ENCODE data around the gene KL.

Gene KL

DNA sequence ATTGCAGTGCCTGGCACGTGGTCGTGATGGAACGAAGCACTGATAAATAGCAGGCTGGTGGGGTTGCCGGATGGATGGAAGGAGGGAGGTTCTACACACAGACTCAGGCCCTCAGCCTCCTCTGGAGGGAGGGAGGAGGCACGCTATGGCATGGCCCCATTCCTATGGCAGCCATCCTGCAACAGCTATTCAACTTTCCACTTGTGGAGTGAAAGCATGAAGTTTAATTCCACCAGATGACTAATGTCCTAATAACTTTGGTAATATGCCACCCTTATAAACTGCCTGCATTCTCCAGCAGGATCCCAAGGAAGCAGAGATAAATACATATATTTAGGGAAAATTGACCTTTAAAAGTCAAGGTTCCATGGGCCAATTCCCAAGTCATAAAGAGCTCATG is 92.4 kb downstream of the KL start:
- ChIA-PET CTCF (interaction anchor here (0.7 to 2.9 kb wide), 5 partner anchors 9 to 34 kb away, joined by 3 to 10 read pairs (median 6); no protein-coding TSS in a partner anchor), POLR2A (no interaction called here)
- DNase-seq (ENCODE audit: extremely low spot score): no peak
- TF ChIP-seq, protein P1, sequence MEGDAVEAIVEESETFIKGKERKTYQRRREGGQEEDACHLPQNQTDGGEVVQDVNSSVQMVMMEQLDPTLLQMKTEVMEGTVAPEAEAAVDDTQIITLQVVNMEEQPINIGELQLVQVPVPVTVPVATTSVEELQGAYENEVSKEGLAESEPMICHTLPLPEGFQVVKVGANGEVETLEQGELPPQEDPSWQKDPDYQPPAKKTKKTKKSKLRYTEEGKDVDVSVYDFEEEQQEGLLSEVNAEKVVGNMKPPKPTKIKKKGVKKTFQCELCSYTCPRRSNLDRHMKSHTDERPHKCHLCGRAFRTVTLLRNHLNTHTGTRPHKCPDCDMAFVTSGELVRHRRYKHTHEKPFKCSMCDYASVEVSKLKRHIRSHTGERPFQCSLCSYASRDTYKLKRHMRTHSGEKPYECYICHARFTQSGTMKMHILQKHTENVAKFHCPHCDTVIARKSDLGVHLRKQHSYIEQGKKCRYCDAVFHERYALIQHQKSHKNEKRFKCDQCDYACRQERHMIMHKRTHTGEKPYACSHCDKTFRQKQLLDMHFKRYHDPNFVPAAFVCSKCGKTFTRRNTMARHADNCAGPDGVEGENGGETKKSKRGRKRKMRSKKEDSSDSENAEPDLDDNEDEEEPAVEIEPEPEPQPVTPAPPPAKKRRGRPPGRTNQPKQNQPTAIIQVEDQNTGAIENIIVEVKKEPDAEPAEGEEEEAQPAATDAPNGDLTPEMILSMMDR (IDR thresholded peaks at IDR 0.05; ENCODE audit: control extremely low read depth, extremely low read depth, low read depth, missing control alignments): no peak

DNA sequence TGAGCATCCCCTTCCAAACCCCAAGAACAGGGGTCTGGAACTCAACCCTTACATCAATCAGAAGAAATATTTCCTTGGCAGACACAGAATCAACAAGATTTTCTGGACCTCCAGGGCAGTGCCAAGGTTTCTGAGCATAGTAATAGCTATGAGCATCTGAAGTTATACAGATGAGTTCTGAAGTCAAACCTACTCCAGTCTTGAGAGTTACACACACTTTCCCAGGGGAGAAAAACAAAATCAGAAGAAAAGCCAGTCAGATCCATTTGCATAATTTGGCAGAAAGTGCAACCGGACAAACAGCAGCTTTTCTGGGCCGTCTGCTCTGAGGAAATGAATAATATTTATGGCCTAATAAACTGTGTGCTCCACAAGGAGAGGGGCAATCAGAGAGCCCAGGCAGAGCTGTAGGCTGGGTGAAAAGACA is 93.1 kb downstream of the KL start:
- POLR2A ChIA-PET: no interaction called here
- CTCF ChIA-PET: interaction anchor here (0.7 to 2.9 kb wide), 12 partner anchors 10 to 87 kb away, joined by 3 to 10 read pairs (median 4); no protein-coding TSS in a partner anchor
- DNase-seq (ENCODE audit: extremely low spot score): no peak
- TF ChIP-seq, protein P1 (IDR thresholded peaks at IDR 0.05; ENCODE audit: control extremely low read depth, extremely low read depth, low read depth, missing control alignments): no peak

DNA sequence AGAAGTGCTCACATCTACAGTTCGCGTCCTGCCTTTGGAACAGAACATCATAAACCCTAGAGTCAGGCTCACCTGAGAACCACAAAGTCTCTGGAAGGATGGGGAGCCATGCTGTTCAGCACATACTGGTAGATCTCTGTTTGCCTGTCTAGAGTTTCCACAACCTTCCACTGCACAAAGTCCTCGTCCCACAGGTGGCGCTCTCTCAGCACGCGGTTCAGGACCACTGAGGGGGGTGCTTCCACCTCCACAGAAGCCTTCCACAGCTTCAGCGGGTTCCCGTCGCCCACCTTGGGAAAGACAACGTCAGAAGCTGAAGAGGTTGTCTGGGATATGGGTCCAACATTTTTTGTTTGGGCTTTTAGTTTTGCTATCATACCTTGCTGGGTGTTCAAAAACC is 93.6 kb downstream of the KL start:
- TF ChIP-seq, protein P1 (IDR thresholded peaks at IDR 0.05; ENCODE audit: control extremely low read depth, extremely low read depth, low read depth, missing control alignments): peak; percentile 44
- ChIA-PET CTCF (interaction anchor here (1.0 to 2.9 kb wide), 14 partner anchors 10 to 86 kb away, joined by 3 to 10 read pairs (median 4); no protein-coding TSS in a partner anchor), POLR2A (no interaction called here)
- DNase-seq (ENCODE audit: extremely low spot score): peak; percentile 50

DNA sequence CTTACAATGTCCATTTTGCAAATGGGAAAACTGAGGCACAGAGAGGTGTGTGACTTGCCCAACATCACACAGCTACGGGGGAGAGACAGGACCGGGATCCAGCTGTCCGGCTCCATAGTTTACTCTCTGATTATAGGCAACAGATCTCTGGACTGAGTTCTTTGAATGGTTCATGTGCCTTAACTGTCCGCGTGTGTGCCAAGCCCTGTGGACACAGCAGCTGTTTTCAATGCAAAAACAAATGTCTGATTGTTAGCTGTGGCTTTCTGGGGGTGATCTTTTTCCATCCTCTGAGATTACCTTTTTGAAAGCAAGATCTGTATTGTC is 94.1 kb downstream of the KL start:
- ChIA-PET POLR2A (no interaction called here), CTCF (interaction anchor here (1.0 to 2.9 kb wide), 13 partner anchors 10 to 433 kb away, joined by 3 to 10 read pairs (median 4); no protein-coding TSS in a partner anchor)
- TF ChIP-seq, protein P1 (IDR thresholded peaks at IDR 0.05; ENCODE audit: control extremely low read depth, extremely low read depth, low read depth, missing control alignments): no peak
- no peak for DNase-seq (ENCODE audit: extremely low spot score)

DNA sequence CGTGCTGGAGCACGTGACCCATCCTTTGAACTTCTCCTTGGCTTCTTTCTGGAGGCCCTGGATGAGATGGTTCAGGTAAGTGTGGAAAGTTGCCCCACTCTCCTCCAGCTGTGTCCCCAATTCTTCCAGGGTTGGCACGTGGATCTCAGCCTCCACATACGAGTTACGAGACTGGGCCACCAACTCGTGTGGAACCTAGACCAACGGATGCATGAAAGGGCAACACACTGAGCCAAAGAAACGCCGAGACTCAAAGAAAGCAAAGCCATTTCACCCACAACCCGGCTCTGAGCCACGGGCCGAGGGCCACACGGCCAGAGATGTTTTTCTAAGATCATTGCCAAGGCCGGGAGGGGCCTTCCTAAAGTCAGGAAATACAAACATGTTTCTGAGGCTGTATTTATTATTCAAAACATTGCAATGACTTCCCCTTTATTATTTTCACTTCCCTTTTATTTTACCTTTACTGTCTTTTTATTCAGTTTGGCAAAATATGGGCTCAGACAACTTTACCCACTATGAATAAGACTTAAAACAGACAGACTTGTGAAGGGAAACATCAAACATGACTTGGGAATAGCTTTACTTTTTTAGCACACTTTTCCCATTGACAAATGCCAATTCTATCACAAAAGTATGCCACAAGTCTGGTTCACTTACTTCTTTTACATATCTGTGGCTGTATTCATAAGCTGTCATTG is 94.6 kb downstream of the KL start:
- ChIA-PET POLR2A (no interaction called here), CTCF (interaction anchor here (1.0 to 2.9 kb wide), 10 partner anchors 9 to 432 kb away, joined by 3 to 10 read pairs (median 4); no protein-coding TSS in a partner anchor)
- TF ChIP-seq, protein P1 (IDR thresholded peaks at IDR 0.05; ENCODE audit: control extremely low read depth, extremely low read depth, low read depth, missing control alignments): no peak
- peak; percentile 38 for DNase-seq (ENCODE audit: extremely low spot score)

DNA sequence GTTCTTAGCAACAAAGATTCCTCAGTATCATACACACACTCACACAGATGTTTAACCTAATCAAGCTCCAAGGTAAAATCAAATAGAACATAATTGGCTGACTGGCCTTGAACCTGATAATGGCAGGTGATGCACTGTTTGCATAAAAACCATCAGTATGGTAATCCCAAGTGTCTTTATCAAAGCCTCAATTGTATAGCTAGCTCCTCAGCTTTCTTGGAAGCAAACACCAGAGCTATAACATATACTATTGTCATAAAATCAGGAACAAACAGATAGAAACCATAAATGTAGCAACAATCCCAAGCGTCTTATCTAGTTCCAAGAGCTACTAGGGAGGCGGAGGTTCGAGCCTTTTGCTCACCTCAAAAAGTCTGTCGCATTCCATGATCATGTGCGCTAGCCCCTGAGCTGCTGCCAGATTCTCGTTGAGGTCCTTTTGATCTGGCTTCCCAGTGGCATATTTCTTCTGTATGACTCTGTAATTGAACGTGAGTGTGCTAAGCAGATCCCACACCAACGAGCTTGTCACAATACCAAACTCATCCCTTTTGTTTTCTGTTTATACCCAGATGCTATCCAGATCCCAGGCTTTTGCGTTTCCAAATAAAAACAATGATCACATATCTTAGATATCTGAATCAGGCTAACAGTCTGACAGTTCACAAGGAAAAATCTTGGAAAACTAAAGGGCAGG is 95.3 kb downstream of the KL start:
- TF ChIP-seq, protein P1 (IDR thresholded peaks at IDR 0.05; ENCODE audit: control extremely low read depth, extremely low read depth, low read depth, missing control alignments): no peak
- no peak for DNase-seq (ENCODE audit: extremely low spot score)
- ChIA-PET POLR2A (no interaction called here), CTCF (interaction anchor here (1.0 to 2.9 kb wide), 9 partner anchors 9 to 431 kb away, joined by 3 to 10 read pairs (median 3); no protein-coding TSS in a partner anchor)

Measured in GM10248 (cell line).